SU-DHL-6 (cell line): ENCODE data around the gene MGME1.

Experiments
- H2AFZ ChIP-seq: fragments of 200-600 bp; sonication (generic); 2 replicates; pipeline ENCODE4 v1.6.1; 2014; ENCODE audit warnings: low read depth, mild to moderate bottlenecking, moderate library complexity, mixed read lengths, antibody characterized with exemption, low read length; ENCODE audit not compliant: severe bottlenecking
- H3F3A ChIP-seq: fragments of 200-600 bp; shearing (Covaris generic); 2 replicates; pipeline ENCODE4 v1.6.0; 2016; ENCODE audit warnings: antibody characterized with exemption, mild to moderate bottlenecking; ENCODE audit not compliant: insufficient read depth
- H3K27ac ChIP-seq: fragments of 200-600 bp; sonication (generic); 2 replicates; pipeline ENCODE4 v1.5.1; 2016; ENCODE audit warnings: low read depth, mild to moderate bottlenecking, low read length, moderate library complexity, mixed read lengths
- H3K27me3 ChIP-seq: fragments of 200-600 bp; sonication (generic), shearing (Covaris generic); 2 replicates; pipeline ENCODE4 v1.6.0; 2014; ENCODE audit warnings: mild to moderate bottlenecking, low read length
- H3K36me3 ChIP-seq: fragments of 200-600 bp; sonication (generic); 2 replicates; pipeline ENCODE4 v1.6.1; 2014; ENCODE audit warnings: mild to moderate bottlenecking, low read length, mixed read lengths
- H3K4me2 ChIP-seq: fragments of 300-600, 200-600 bp; shearing (Covaris generic), sonication (generic); 2 replicates; pipeline ENCODE4 v1.6.0; 2014; ENCODE audit warnings: low read length, low read depth, mild to moderate bottlenecking; ENCODE audit not compliant: poor library complexity, severe bottlenecking
- H3K4me3 ChIP-seq: fragments of 200-600 bp; sonication (generic); 2 replicates; pipeline ENCODE4 v1.5.1; 2014; ENCODE audit warnings: antibody characterized with exemption, low read length, mild to moderate bottlenecking, mixed read lengths; ENCODE audit not compliant: insufficient read depth, poor library complexity, severe bottlenecking
- H3K79me2 ChIP-seq: fragments of 200-600 bp; sonication (generic); 2 replicates; pipeline ENCODE4 v1.6.1; 2014; ENCODE audit warnings: mild to moderate bottlenecking, low read length, moderate library complexity; ENCODE audit not compliant: insufficient read depth
- H3K9ac ChIP-seq: fragments of 200-600 bp; sonication (generic); 2 replicates; pipeline ENCODE4 v1.7.0; 2014; ENCODE audit warnings: mild to moderate bottlenecking, low read length
- H3K9me2 ChIP-seq: fragments of 200-600 bp; sonication (generic); replicated peaks from 2 replicates; pipeline ENCODE4 v1.6.1; 2014; ENCODE audit warnings: low read length; ENCODE audit not compliant: insufficient read depth
- H3K9me3 ChIP-seq: fragments of 200-600 bp; sonication (generic); 2 replicates; pipeline ENCODE4 v1.6.1; 2014; ENCODE audit warnings: low read length, mixed read lengths; ENCODE audit not compliant: insufficient read depth
- H4K20me1 ChIP-seq: fragments of 200-600 bp; sonication (generic); 2 replicates; pipeline ENCODE4 v1.6.1; 2014; ENCODE audit warnings: low read depth, mild to moderate bottlenecking, antibody characterized with exemption, low read length, moderate library complexity, mixed read lengths
- CTCF ChIP-seq: fragments of 200-600 bp; sonication (generic); IDR thresholded peaks from one replicate; pipeline ENCODE4 v1.5.1; 2017; ENCODE audit warnings: antibody characterized with exemption, mild to moderate bottlenecking, low read length, moderate library complexity; ENCODE audit not compliant: insufficient read depth, poor library complexity, severe bottlenecking
- EZH2phosphoT487 ChIP-seq: fragments of 200-600 bp; sonication (generic), shearing (Covaris generic); conservative IDR thresholded peaks from 2 replicates; pipeline ENCODE4 v1.6.1; 2018; ENCODE audit warnings: mild to moderate bottlenecking, antibody characterized with exemption, low read length, moderate library complexity, mixed read lengths

The MGME1 gene

GRCh38 chr20:17949899-17950298, 18.9 kb upstream of the MGME1 start:
- Histone ChIP-seq H3K27ac (no peak overlapping the region), H3K9ac (no peak overlapping the region), H3K9me3 (no peaks in the 10 kb centered on the region), H3K27me3 (no peaks in the 10 kb centered on the region), H2AFZ (no peak overlapping the region), H3K4me3 (no peak overlapping the region), H4K20me1 (peaks cover 80% of the 10 kb centered on the region), H3K4me2 (no peak overlapping the region), H3K36me3 (peaks cover 95% of the 10 kb centered on the region), H3K79me2 (peaks cover 64% of the 10 kb centered on the region), H3K9me2 (no peaks in the 10 kb centered on the region), H3F3A (peaks cover 60% of the 10 kb centered on the region)
- TF ChIP-seq EZH2phosphoT487 = no peak
- TF ChIP-seq CTCF = no peak

- Histone ChIP-seq H3K4me2 (no peak overlapping the region), H4K20me1 (peaks cover 80% of the 10 kb centered on the region), H3F3A (peaks cover 58% of the 10 kb centered on the region), H3K36me3 (peaks cover 97% of the 10 kb centered on the region), H3K9me3 (no peaks in the 10 kb centered on the region), H2AFZ (no peak overlapping the region), H3K9ac (no peak overlapping the region), H3K9me2 (no peaks in the 10 kb centered on the region), H3K79me2 (peaks cover 69% of the 10 kb centered on the region), H3K27me3 (no peaks in the 10 kb centered on the region), H3K4me3 (no peak overlapping the region), H3K27ac (no peak overlapping the region)
- TF ChIP-seq EZH2phosphoT487 (no peak), CTCF (no peak)
Measured at GRCh38 chr20:17950670-17951069, 18.1 kb upstream of the MGME1 start.

- Histone ChIP-seq H3K27ac (no peak overlapping the region), H4K20me1 (peaks cover 80% of the 10 kb centered on the region), H3K36me3 (peaks cover 97% of the 10 kb centered on the region)
Measured at GRCh38 chr20:17951323-17951722, 17.5 kb upstream of the MGME1 start.

More at GRCh38 chr20:17951323-17951722, 17.5 kb upstream of the MGME1 start:
- H3F3A ChIP-seq = peaks cover 58% of the 10 kb centered on the region
- H2AFZ ChIP-seq = no peak overlapping the region
- no peak overlapping the region for H3K4me2 ChIP-seq
- TF ChIP-seq CTCF = no peak
- TF ChIP-seq EZH2phosphoT487 = no peak
- H3K9me3 ChIP-seq = no peaks in the 10 kb centered on the region
- H3K9ac ChIP-seq = no peak overlapping the region
- no peaks in the 10 kb centered on the region for H3K9me2 ChIP-seq
- no peaks in the 10 kb centered on the region for H3K27me3 ChIP-seq
- H3K79me2 ChIP-seq = peaks cover 69% of the 10 kb centered on the region
- no peak overlapping the region for H3K4me3 ChIP-seq
